HG02571 (cell line): ENCODE data around the gene MYB.
"Not testable (repeated sequence)": the region's sequence is repeated elsewhere in the genome, so short reads cannot be mapped to it uniquely, and the experiment has no call there.

Experiments used
- ATAC-seq: cut with Tn5 transposase; IDR thresholded peaks from one replicate; pipeline ENCODE4 v1.9.1; 2021; ENCODE audit warnings: mild to moderate bottlenecking, moderate library complexity; ENCODE audit not compliant: unreplicated experiment

MYB gene

GRCh38 chr6:135162678-135163439 is 18.2 kb upstream of the MYB start:
- ATAC-seq = no peak

GRCh38 chr6:135163440-135163738 is 17.7 kb upstream of the MYB start:
- peak; percentile 73 for ATAC-seq

GRCh38 chr6:135164387-135164786 is 16.7 kb upstream of the MYB start:
- not testable (repeated sequence) for ATAC-seq

GRCh38 chr6:135165031-135165430 is 16.1 kb upstream of the MYB start:
- ATAC-seq = no peak

- no peak for ATAC-seq
These were observed 14.6 kb upstream of the MYB start for GRCh38 chr6:135166515-135166914.

GRCh38 chr6:135167617-135168016 is 13.5 kb upstream of the MYB start:
- no peak for ATAC-seq

- ATAC-seq = no peak
These were observed 12.3 kb upstream of the MYB start for GRCh38 chr6:135168766-135169165.

- ATAC-seq = no peak
These were observed 10.9 kb upstream of the MYB start for GRCh38 chr6:135170238-135170637.

GRCh38 chr6:135170849-135171248 is 10.3 kb upstream of the MYB start:
- peak; percentile 53 for ATAC-seq

GRCh38 chr6:135173242-135173988 is 7.7 kb upstream of the MYB start:
- ATAC-seq = no peak

- no peak for ATAC-seq
These were observed 7.1 kb upstream of the MYB start for GRCh38 chr6:135173989-135174484.

GRCh38 chr6:135176058-135176457 is 5.0 kb upstream of the MYB start:
- no peak for ATAC-seq

GRCh38 chr6:135176464-135176863 is 4.6 kb upstream of the MYB start:
- ATAC-seq = no peak

GRCh38 chr6:135179372-135179771 is 1.7 kb upstream of the MYB start:
- no peak for ATAC-seq

- ATAC-seq = no peak
These were observed 1.1 kb upstream of the MYB start for GRCh38 chr6:135179920-135180541.

- no peak for ATAC-seq
These were observed 394 bp downstream of the MYB start for GRCh38 chr6:135181333-135182070.

- ATAC-seq = peak; percentile 20
These were observed 1.2 kb downstream of the MYB start for GRCh38 chr6:135182071-135183001.

- peak; percentile 37 for ATAC-seq
These were observed 2.0 kb downstream of the MYB start for GRCh38 chr6:135183002-135183531.

- ATAC-seq = peak; percentile 29
These were observed 2.7 kb downstream of the MYB start for GRCh38 chr6:135183532-135184440.
